HCT116 (cell line): Measurements from ENCODE around the gene PBX1.

Experiments used
- EZH2 ChIP-seq: fragments of 200-600 bp; sonication (generic); IDR thresholded peaks from 2 replicates; pipeline ENCODE4 v1.6.1; 2017; ENCODE audit warnings: antibody characterized with exemption, mixed run types
- POLR2A ChIP-seq: IDR thresholded peaks from 2 replicates; pipeline ENCODE4 v1.7.0; 2011; ENCODE audit warnings: borderline replicate concordance; ENCODE audit not compliant: insufficient read depth, insufficient read length; ENCODE audit errors: extremely low read depth
- POLR2AphosphoS5 ChIP-seq: IDR thresholded peaks from 2 replicates; pipeline ENCODE4 v1.6.1; 2011; ENCODE audit warnings: mild to moderate bottlenecking, low read depth, low read length, moderate library complexity
- REST ChIP-seq: IDR thresholded peaks from 2 replicates; pipeline ENCODE4 v1.6.1; 2012; ENCODE audit warnings: low read depth
- SRF ChIP-seq: IDR thresholded peaks from 2 replicates; pipeline ENCODE4 v1.6.1; 2012; ENCODE audit warnings: low read depth
- TF ChIP-seq, protein P1 (sequence below), 3 experiments: fragments of 200-600 bp in 1 of 3; sonication (generic) in 1 of 3; IDR thresholded peaks in 2 of 3; conservative IDR thresholded peaks in 1 of 3; 2 replicates each; pipeline ENCODE4 v1.5.1; 2012 to 2017; ENCODE audit warnings: low read depth in 2 of 3, low read length in 2 of 3, antibody characterized with exemption in 1 of 3, borderline replicate concordance in 1 of 3, control low read depth in 1 of 3, mild to moderate bottlenecking in 1 of 3, mixed read lengths in 1 of 3, mixed run types in 1 of 3, moderate library complexity in 1 of 3; ENCODE audit not compliant: insufficient read depth in 1 of 3

- TF ChIP-seq, protein P1, sequence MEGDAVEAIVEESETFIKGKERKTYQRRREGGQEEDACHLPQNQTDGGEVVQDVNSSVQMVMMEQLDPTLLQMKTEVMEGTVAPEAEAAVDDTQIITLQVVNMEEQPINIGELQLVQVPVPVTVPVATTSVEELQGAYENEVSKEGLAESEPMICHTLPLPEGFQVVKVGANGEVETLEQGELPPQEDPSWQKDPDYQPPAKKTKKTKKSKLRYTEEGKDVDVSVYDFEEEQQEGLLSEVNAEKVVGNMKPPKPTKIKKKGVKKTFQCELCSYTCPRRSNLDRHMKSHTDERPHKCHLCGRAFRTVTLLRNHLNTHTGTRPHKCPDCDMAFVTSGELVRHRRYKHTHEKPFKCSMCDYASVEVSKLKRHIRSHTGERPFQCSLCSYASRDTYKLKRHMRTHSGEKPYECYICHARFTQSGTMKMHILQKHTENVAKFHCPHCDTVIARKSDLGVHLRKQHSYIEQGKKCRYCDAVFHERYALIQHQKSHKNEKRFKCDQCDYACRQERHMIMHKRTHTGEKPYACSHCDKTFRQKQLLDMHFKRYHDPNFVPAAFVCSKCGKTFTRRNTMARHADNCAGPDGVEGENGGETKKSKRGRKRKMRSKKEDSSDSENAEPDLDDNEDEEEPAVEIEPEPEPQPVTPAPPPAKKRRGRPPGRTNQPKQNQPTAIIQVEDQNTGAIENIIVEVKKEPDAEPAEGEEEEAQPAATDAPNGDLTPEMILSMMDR (IDR thresholded peaks at IDR 0.05 in 2 of 3, conservative IDR thresholded peaks at IDR 0.05 in 1 of 3; ENCODE audit: borderline replicate concordance in 1 of 3, insufficient read depth in 1 of 3, low read depth in 2 of 3, low read length in 2 of 3), result no peak
- TF ChIP-seq POLR2A (no peak), POLR2AphosphoS5 (no peak), EZH2 (no peak), REST (no peak), SRF (no peak)
These were observed 65.4 kb downstream of the PBX1 start for GRCh38 chr1:164624400-164624799.
